K562 (cell line): ENCODE measurements around the gene MPRIP. TPM values are rescaled to one million over a fixed set of nuclear protein-coding genes. Genes with fewer than 3 reads are reported as not detected.

Experiments
- C11orf30 ChIP-seq: fragments of 450-650 bp; IDR thresholded peaks from 2 replicates; pipeline ENCODE4 v1.6.1; 2016; ENCODE audit warnings: low read depth, mild to moderate bottlenecking
- CREBBP ChIP-seq: IDR thresholded peaks from one replicate; pipeline ENCODE4 v1.6.1; 2012; ENCODE audit warnings: low read depth, mild to moderate bottlenecking, control low read depth, inconsistent platforms, low read length
- ETV6 ChIP-seq, 3 experiments: fragments of 150-350 bp in 1 of 3; sonication (generic) in 1 of 3; formaldehyde crosslinking in 1 of 3; IDR thresholded peaks; 2 replicates each; pipeline versions ENCODE4 v1.6.1 to v1.8.0; 2014 to 2022; ENCODE audit warnings: borderline replicate concordance in 2 of 3, low read depth in 2 of 3, antibody characterized with exemption in 1 of 3, low read length in 1 of 3, mild to moderate bottlenecking in 1 of 3, missing genetic modification reagents in 1 of 3
- FOXK1 ChIP-seq: sonication (generic); formaldehyde crosslinking; IDR thresholded peaks from 2 replicates; pipeline ENCODE4 v1.8.0; 2022; ENCODE audit warnings: missing genetic modification reagents, mild to moderate bottlenecking, borderline replicate concordance
- HDAC2 ChIP-seq: fragments of 450-650 bp; IDR thresholded peaks from 2 replicates; pipeline ENCODE4 v1.6.1; 2016; ENCODE audit warnings: mild to moderate bottlenecking
- NFYB ChIP-seq: IDR thresholded peaks from 2 replicates; pipeline ENCODE4 v1.6.1; 2011; ENCODE audit warnings: mild to moderate bottlenecking, moderate library complexity; ENCODE audit not compliant: insufficient read length; ENCODE audit errors: extremely low read depth
- NR2C2 ChIP-seq, 2 experiments: fragments of 200-800 bp in 1 of 2; sonication (Bioruptor generic) in 1 of 2; sonication (generic) in 1 of 2; formaldehyde crosslinking in 1 of 2; IDR thresholded peaks; 2 replicates each; pipeline versions ENCODE4 v1.6.1 to v1.8.0; 2016 to 2022; ENCODE audit warnings: mild to moderate bottlenecking in 1 of 2, missing compliant biosample characterization in 1 of 2, missing genetic modification characterization in 1 of 2, missing genetic modification reagents in 1 of 2
- PHF20 ChIP-seq: fragments of 450-650 bp; IDR thresholded peaks from 2 replicates; pipeline ENCODE4 v1.6.1; 2018; ENCODE audit not compliant: partially characterized antibody
- ZBTB43 ChIP-seq: sonication (generic); formaldehyde crosslinking; IDR thresholded peaks from 2 replicates; pipeline ENCODE4 v1.8.0; 2023; ENCODE audit warnings: mild to moderate bottlenecking, missing genetic modification reagents
- ZC3H4 ChIP-seq: sonication (generic); formaldehyde crosslinking; IDR thresholded peaks from 2 replicates; pipeline ENCODE4 v1.9.0; 2021; ENCODE audit warnings: missing genetic modification reagents, borderline replicate concordance
- polyA plus RNA-seq, 8 experiments: library from polyadenylated mRNA; depleted of rRNA in 4 of 8; stranded (reverse) in 5 of 8; unstranded in 3 of 8; fragments of >200 nt; fragmentation: Nextera tagmentation in 2 of 8; fragmentation: Illumina TruSeq in 1 of 8; extraction: Ambion mirVana in 2 of 8; extraction: Trizol in 1 of 8; gene quantifications; 2 replicates each; pipeline versions ENCODE4 v1.2.1 to v1.2.3, GENCODE V29; 2011 to 2014; ENCODE audit warnings: inconsistent platforms in 1 of 8, missing spikeins in 1 of 8
- total RNA-seq, 7 experiments: library from RNA; depleted of rRNA in 6 of 7; stranded (reverse); fragments of >200 nt in 6 of 7; fragmentation: Illumina TruSeq in 2 of 7; extraction: Trizol in 2 of 7; gene quantifications; 2 replicates each; pipeline versions ENCODE4 v1.2.1 to v1.2.3, GENCODE V29; 2011 to 2021; ENCODE audit warnings: low replicate concordance in 1 of 7
- TF ChIP-seq, protein P1 (sequence below): fragments of 450-650 bp; formaldehyde crosslinking; IDR thresholded peaks from 2 replicates; pipeline ENCODE4 v1.4.0; 2020; ENCODE audit warnings: mild to moderate bottlenecking

Gene MPRIP
- total and polyA plus RNA-seq, 9 of the 15 experiments (the other 6 are each of a cell fraction or from before 2014, with no cell fraction given) = 10.0 to 72.6 (median 30.1) TPM

DNA sequence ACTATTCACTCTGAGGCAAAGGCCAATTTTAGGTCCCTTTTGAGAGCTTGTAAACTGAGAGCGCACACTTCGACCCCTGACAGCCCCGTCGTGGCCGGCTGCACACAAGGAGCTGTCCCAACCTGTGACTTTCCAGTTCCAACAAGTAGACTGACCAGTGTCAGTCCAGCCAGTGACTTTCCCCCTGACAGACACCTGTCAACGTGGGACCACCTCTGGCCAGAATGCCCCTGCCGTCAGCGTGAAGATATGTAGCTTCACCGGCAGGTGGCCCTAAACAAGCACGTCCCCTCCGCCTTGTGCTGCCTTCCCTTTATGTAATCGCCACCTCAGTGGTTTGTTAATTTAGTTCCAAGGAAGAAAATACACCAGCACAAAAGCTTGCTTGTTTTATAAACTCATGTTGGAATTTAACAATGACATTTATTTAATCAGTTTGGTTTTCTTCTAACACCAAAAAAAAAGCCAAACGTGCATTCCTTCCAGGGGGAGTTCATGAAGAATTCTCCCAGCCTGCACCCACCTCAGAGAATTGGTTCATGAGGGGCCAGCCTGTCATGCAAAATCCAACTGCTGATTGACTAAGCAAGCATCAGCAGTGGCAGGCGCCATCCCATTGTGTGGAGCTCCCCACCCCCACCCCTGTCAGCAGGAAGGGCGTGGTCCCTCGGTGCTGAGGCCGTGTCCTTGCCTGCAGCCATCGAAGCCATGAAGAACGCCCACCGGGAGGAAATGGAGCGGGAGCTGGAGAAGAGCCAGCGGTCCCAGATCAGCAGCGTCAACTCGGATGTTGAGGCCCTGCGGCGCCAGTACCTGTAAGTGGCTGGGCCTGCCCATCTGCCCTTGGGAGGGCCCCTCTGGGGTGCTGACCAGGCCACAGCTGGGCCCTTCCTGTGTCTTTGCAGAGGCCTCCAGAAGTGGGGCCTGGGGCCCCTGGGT lies 130.0 kb downstream of the MPRIP start (continued):
- TF ChIP-seq ETV6 (IDR thresholded peaks at IDR 0.05; ENCODE audit: borderline replicate concordance in 1 of 2, low read depth in 2 of 2, low read length in 1 of 2) = no peak
- TF ChIP-seq ETV6 (CRISPR knock-in tag; IDR thresholded peaks at IDR 0.05; ENCODE audit: borderline replicate concordance) = no peak
- TF ChIP-seq FOXK1 (CRISPR knock-in tag) = no peak
- TF ChIP-seq CREBBP = no peak
- TF ChIP-seq NFYB = no peak
- TF ChIP-seq HDAC2 = no peak
- TF ChIP-seq PHF20 = no peak
- TF ChIP-seq NR2C2 (CRISPR knock-in tag; IDR thresholded peaks at IDR 0.05) = no peak
- no peak for TF ChIP-seq NR2C2 (tag; IDR thresholded peaks at IDR 0.05)
- TF ChIP-seq, protein P1, sequence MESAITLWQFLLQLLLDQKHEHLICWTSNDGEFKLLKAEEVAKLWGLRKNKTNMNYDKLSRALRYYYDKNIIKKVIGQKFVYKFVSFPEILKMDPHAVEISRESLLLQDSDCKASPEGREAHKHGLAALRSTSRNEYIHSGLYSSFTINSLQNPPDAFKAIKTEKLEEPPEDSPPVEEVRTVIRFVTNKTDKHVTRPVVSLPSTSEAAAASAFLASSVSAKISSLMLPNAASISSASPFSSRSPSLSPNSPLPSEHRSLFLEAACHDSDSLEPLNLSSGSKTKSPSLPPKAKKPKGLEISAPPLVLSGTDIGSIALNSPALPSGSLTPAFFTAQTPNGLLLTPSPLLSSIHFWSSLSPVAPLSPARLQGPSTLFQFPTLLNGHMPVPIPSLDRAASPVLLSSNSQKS (CRISPR knock-in tag) = no peak
- TF ChIP-seq C11orf30 = no peak
- TF ChIP-seq ZBTB43 = no peak
- no peak for TF ChIP-seq ZC3H4 (CRISPR knock-in tag)
- TF ChIP-seq, all 486 proteins: peak for 11
